Measurements from ENCODE around the gene CPSF2. TPM values are rescaled to one million over a fixed set of nuclear protein-coding genes. Genes with fewer than 3 reads are reported as not detected.

CPSF2 gene
- total RNA-seq, 4 donors from 2014 or later = 13.0 to 39.6 (median 32.3) TPM

DNA sequence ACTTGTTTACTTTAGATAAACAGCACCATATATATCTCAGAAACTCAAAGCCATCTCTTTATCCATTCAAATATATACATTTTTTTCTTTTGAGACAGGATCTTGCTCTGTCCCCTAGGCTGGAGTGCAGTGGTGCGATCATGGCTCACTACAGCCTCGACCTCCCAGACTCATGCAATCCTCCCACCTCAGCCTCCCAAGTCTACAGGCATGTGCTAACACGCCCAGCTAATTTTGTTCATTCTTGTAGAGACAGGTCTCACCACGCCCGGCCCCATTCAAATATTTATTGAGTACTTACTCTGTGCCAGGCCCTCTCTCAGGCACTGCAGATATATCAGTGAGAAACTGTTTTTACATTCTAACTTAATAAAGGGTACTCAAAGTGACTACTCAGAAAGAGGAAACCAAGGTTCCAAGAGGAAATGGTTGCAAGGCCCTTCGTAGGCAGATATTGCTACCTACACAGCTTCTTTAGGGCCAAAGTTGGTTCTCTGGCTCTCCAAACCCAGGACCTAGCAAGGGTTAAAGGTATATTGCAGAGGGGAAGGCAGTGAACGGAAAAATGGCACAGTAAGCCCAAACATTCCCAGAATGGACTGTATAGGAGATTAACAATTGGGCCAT, 18.3 kb upstream of the CPSF2 start:
- no peak overlapping the region for H3K27ac ChIP-seq
- no peak for DNase-seq (ENCODE audit: low spot score in 2 of 2)
- WGBS = 83% methylated on average over 7 of the region's 7 CpGs
- H3K27me3 ChIP-seq = no peaks in the 10 kb centered on the region
- peaks cover 28% of the 10 kb centered on the region for H3K4me1 ChIP-seq
- TF ChIP-seq POLR2AphosphoS5 (IDR thresholded peaks at IDR 0.05) = no peak
- no peak for TF ChIP-seq POLR2A (IDR thresholded peaks at IDR 0.05)
- TF ChIP-seq, protein P1, sequence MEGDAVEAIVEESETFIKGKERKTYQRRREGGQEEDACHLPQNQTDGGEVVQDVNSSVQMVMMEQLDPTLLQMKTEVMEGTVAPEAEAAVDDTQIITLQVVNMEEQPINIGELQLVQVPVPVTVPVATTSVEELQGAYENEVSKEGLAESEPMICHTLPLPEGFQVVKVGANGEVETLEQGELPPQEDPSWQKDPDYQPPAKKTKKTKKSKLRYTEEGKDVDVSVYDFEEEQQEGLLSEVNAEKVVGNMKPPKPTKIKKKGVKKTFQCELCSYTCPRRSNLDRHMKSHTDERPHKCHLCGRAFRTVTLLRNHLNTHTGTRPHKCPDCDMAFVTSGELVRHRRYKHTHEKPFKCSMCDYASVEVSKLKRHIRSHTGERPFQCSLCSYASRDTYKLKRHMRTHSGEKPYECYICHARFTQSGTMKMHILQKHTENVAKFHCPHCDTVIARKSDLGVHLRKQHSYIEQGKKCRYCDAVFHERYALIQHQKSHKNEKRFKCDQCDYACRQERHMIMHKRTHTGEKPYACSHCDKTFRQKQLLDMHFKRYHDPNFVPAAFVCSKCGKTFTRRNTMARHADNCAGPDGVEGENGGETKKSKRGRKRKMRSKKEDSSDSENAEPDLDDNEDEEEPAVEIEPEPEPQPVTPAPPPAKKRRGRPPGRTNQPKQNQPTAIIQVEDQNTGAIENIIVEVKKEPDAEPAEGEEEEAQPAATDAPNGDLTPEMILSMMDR (IDR thresholded peaks at IDR 0.05) = no peak
- no peak for TF ChIP-seq EP300 (IDR thresholded peaks at IDR 0.05)
- H3K36me3 ChIP-seq = no peaks in the 10 kb centered on the region
- no peak overlapping the region for H3K4me3 ChIP-seq
- H3K9me3 ChIP-seq = no peaks in the 10 kb centered on the region

GRCh38 chr14:92105073-92105892, 16.5 kb upstream of the CPSF2 start:
- no peaks in the 10 kb centered on the region for H3K36me3 ChIP-seq
- WGBS = 52% methylated on average over 16 of the region's 16 CpGs
- no peak for TF ChIP-seq POLR2A (IDR thresholded peaks at IDR 0.05)
- TF ChIP-seq, protein P1 (IDR thresholded peaks at IDR 0.05) = no peak
- TF ChIP-seq EP300 (IDR thresholded peaks at IDR 0.05) = no peak
- no peak for TF ChIP-seq POLR2AphosphoS5 (IDR thresholded peaks at IDR 0.05)

GRCh38 chr14:92105893-92106142, 16.0 kb upstream of the CPSF2 start:
- DNase-seq (ENCODE audit: low spot score in 2 of 2) = peak; percentile 80 to 83
- TF ChIP-seq, protein P1 (IDR thresholded peaks at IDR 0.05) = no peak
- no peak for TF ChIP-seq POLR2AphosphoS5 (IDR thresholded peaks at IDR 0.05)
- TF ChIP-seq POLR2A (IDR thresholded peaks at IDR 0.05) = no peak
- no peak for TF ChIP-seq EP300 (IDR thresholded peaks at IDR 0.05)
- Histone ChIP-seq H3K4me1 (peaks cover 28% of the 10 kb centered on the region), H3K27ac (peak overlapping the region; percentile 97), H3K9me3 (no peaks in the 10 kb centered on the region), H3K36me3 (no peaks in the 10 kb centered on the region), H3K4me3 (peak overlapping the region; percentile 93), H3K27me3 (no peaks in the 10 kb centered on the region)
- 0% methylated on average over 10 of the region's 10 CpGs for WGBS

More at GRCh38 chr14:92105073-92105892, 16.5 kb upstream of the CPSF2 start:
- H3K9me3 ChIP-seq = no peaks in the 10 kb centered on the region
- no peak for DNase-seq (ENCODE audit: low spot score in 2 of 2)
- H3K27me3 ChIP-seq = no peaks in the 10 kb centered on the region
- peak overlapping the region; percentile 97 for H3K27ac ChIP-seq
- peak overlapping the region; percentile 93 for H3K4me3 ChIP-seq
- H3K4me1 ChIP-seq = peaks cover 28% of the 10 kb centered on the region

DNA sequence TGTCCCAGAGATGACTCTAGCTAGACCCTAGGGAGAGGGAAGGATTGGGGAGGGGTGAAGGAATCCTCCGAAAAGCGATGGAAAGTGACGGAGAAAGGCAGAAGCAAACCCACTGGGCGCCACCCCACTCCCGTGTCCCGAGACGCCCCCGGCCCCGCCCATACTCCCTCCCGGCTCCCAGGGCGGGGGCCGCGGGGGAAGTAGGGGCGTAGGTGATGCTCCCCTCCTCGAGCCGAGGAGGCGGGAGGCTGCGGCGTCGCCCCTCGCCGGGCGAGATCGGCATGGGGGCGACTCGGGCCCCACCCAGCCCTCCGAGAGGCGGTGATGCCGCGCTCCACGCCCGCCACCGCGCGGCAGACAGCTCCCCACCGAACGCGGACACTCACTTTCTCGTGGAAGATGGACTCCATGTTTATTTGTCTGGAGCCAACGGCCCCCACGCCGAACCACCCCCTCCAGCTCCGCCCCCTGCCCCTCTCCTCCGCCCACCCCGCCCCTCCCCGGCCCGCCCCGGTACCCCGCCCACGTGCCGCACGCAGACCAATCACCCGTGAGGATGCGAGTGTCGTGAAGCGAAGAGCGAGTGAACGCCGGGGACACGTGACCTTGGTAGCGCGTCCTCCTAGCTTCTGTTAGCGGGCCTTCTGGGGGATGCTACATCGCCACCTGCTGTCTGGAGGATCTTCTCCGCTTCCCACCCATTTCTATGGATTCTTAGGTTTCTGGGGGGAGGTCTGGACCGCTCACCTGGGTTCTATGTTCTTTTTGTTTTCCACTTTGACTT, 15.4 kb upstream of the CPSF2 start, which contains the start of gene ATXN3:
Gene ATXN3 (minus strand): TSS at position 440 of the 784 bp plus-strand sequence. CDS start 30 bp downstream, at position 410.
- no peaks in the 10 kb centered on the region for H3K27me3 ChIP-seq
- H3K4me3 ChIP-seq = peak within 1 kb of the TSS; percentile 93
- H3K27ac ChIP-seq = peak within 1 kb of the TSS; percentile 97
- H3K36me3 ChIP-seq = no peaks in the 10 kb centered on the region
- H3K9me3 ChIP-seq = no peaks in the 10 kb centered on the region
- peaks cover 28% of the 10 kb centered on the region for H3K4me1 ChIP-seq
- DNase-seq (ENCODE audit: low spot score in 2 of 2) = peak; percentile 98
- TF ChIP-seq POLR2A (IDR thresholded peaks at IDR 0.05) (peak in 1 of 2 donors; percentile 32), POLR2AphosphoS5 (IDR thresholded peaks at IDR 0.05) (no peak)
- TF ChIP-seq, protein P1 (IDR thresholded peaks at IDR 0.05) = peak; percentile 61 to 84
- under 1% methylated on average over 18 of the region's 66 CpGs for WGBS
